Stimulated activated CD8-positive, alpha-beta memory T cell treated with anti-CD3 and anti-CD28 coated beads, Interleukin-15, amount 100 ng/mL, for 24 hours (primary cell): ENCODE results near the gene LAMC2.

Experiments used
- DNase-seq: peaks from one replicate; pipeline ENCODE4 v3.0.0-alpha.2; 2020; ENCODE audit warnings: low read depth

LAMC2 gene

GRCh38 chr1:183287191-183287675, 101.2 kb downstream of the LAMC2 start:
- no peak for DNase-seq

GRCh38 chr1:183288583-183288982, 102.5 kb downstream of the LAMC2 start:
- DNase-seq, result no peak

GRCh38 chr1:183289051-183289496, 103.0 kb downstream of the LAMC2 start:
- no peak for DNase-seq

- no peak for DNase-seq
These were observed 104.6 kb downstream of the LAMC2 start for GRCh38 chr1:183290628-183291027.

- no peak for DNase-seq
These were observed 105.2 kb downstream of the LAMC2 start for GRCh38 chr1:183291216-183291762.

- DNase-seq, result no peak
These were observed 105.9 kb downstream of the LAMC2 start for GRCh38 chr1:183291802-183292514.

GRCh38 chr1:183293241-183293640, 107.2 kb downstream of the LAMC2 start:
- DNase-seq, result no peak

- DNase-seq, result no peak
These were observed 107.8 kb downstream of the LAMC2 start for GRCh38 chr1:183293876-183294275.
